Stimulated activated CD4-positive, alpha-beta T cell treated with anti-CD3 and anti-CD28 coated beads, Interleukin-2, amount 100 ng/mL, for 48 hours (primary cell): ENCODE data around the gene TAF4B.
"Not testable (repeated sequence)": the region's sequence is repeated elsewhere in the genome, so short reads cannot be mapped to it uniquely, and the experiment has no call there.

ENCODE experiments used
- DNase-seq, 2 donors: peaks; one replicate each; pipeline ENCODE4 v3.0.0-alpha.2; 2020

Gene TAF4B

GRCh38 chr18:26242392-26242791, 16.1 kb downstream of the TAF4B start:
- not testable (repeated sequence) for DNase-seq

- DNase-seq, result not testable (repeated sequence)
Measured at GRCh38 chr18:26245434-26245833, 19.2 kb downstream of the TAF4B start.

- DNase-seq, result no peak
Measured at GRCh38 chr18:26252411-26252810, 26.2 kb downstream of the TAF4B start.

GRCh38 chr18:26254808-26255207, 28.6 kb downstream of the TAF4B start:
- DNase-seq, result not testable (repeated sequence)

GRCh38 chr18:26255695-26256622, 29.7 kb downstream of the TAF4B start:
- DNase-seq, result no peak

GRCh38 chr18:26258711-26259110, 32.5 kb downstream of the TAF4B start:
- no peak for DNase-seq

GRCh38 chr18:26259416-26259815, 33.2 kb downstream of the TAF4B start:
- not testable (repeated sequence) for DNase-seq

GRCh38 chr18:26262156-26262555, 35.9 kb downstream of the TAF4B start:
- no peak for DNase-seq

GRCh38 chr18:26267357-26267930, 41.2 kb downstream of the TAF4B start:
- no peak for DNase-seq

- no peak for DNase-seq
Measured at GRCh38 chr18:26268454-26268853, 42.2 kb downstream of the TAF4B start.

GRCh38 chr18:26271917-26272549, 45.8 kb downstream of the TAF4B start:
- no peak for DNase-seq

- DNase-seq, result no peak
Measured at GRCh38 chr18:26277374-26277773, 51.1 kb downstream of the TAF4B start.

- no peak for DNase-seq
Measured at GRCh38 chr18:26279428-26279827, 53.2 kb downstream of the TAF4B start.

GRCh38 chr18:26286008-26286407, 59.8 kb downstream of the TAF4B start:
- DNase-seq, result no peak

- DNase-seq, result no peak
Measured at GRCh38 chr18:26287644-26288043, 61.4 kb downstream of the TAF4B start.

- no peak for DNase-seq
Measured at GRCh38 chr18:26290385-26290784, 64.1 kb downstream of the TAF4B start.

GRCh38 chr18:26293982-26294381, 67.7 kb downstream of the TAF4B start:
- no peak for DNase-seq

GRCh38 chr18:26298107-26298506, 71.9 kb downstream of the TAF4B start:
- DNase-seq, result no peak

- no peak for DNase-seq
Measured at GRCh38 chr18:26301681-26302080, 75.4 kb downstream of the TAF4B start.

GRCh38 chr18:26303222-26303621, 77.0 kb downstream of the TAF4B start:
- not testable (repeated sequence) for DNase-seq

GRCh38 chr18:26304511-26304910, 78.3 kb downstream of the TAF4B start:
- no peak for DNase-seq

- no peak for DNase-seq
Measured at GRCh38 chr18:26307161-26307773, 81.0 kb downstream of the TAF4B start.

- DNase-seq, result no peak
Measured at GRCh38 chr18:26309281-26309680, 83.0 kb downstream of the TAF4B start.
